ENCODE data around the gene GBP3. TPM values are rescaled to one million over a fixed set of nuclear protein-coding genes. Genes with fewer than 3 reads are reported as not detected.
A peak's percentile ranks its signal among the peaks of the same experiment; 100 is the strongest.

GBP3 gene
- total and polyA plus RNA-seq, 2 experiments from 2014 or later, result 0.09 TPM; not detected in 1

GRCh38 chr1:89064632-89065031 is 42.0 kb upstream of the GBP3 start:
- Histone ChIP-seq H3K27ac (peak overlapping the region; percentile 92), H3K9me3 (ENCODE audit: low read depth) (no peaks in the 10 kb centered on the region), H3K4me1 (ENCODE audit: low read depth) (peaks cover 27% of the 10 kb centered on the region), H3K27me3 (no peaks in the 10 kb centered on the region), H3K4me3 (no peak overlapping the region), H3K36me3 (no peaks in the 10 kb centered on the region)
- TF ChIP-seq CTCF (IDR thresholded peaks at IDR 0.05; ENCODE audit: low read depth, low read length), result no peak
- DNase-seq (ENCODE audit: low read depth in 1 of 2, low spot score in 1 of 2), result peak in 1 of 2 donors; percentile 27

- Histone ChIP-seq H3K4me1 (ENCODE audit: low read depth) (peaks cover 27% of the 10 kb centered on the region), H3K4me3 (no peak overlapping the region), H3K27me3 (no peaks in the 10 kb centered on the region), H3K36me3 (no peaks in the 10 kb centered on the region), H3K9me3 (ENCODE audit: low read depth) (no peaks in the 10 kb centered on the region), H3K27ac (peak overlapping the region; percentile 92)
- TF ChIP-seq CTCF (IDR thresholded peaks at IDR 0.05; ENCODE audit: low read depth, low read length), result no peak
- no peak for DNase-seq (ENCODE audit: low read depth in 1 of 2, low spot score in 1 of 2)
Measured at GRCh38 chr1:89063094-89063493, 40.4 kb upstream of the GBP3 start.

- no peak for TF ChIP-seq CTCF (IDR thresholded peaks at IDR 0.05; ENCODE audit: low read depth, low read length)
- Histone ChIP-seq H3K4me1 (ENCODE audit: low read depth) (peaks cover 18% of the 10 kb centered on the region), H3K9me3 (ENCODE audit: low read depth) (no peaks in the 10 kb centered on the region), H3K27me3 (no peaks in the 10 kb centered on the region), H3K27ac (no peak overlapping the region), H3K36me3 (no peaks in the 10 kb centered on the region), H3K4me3 (no peak overlapping the region)
- DNase-seq (ENCODE audit: low read depth in 1 of 2, low spot score in 1 of 2), result no peak
Measured at GRCh38 chr1:89060091-89060490, 37.4 kb upstream of the GBP3 start.

GRCh38 chr1:89051955-89052312 is 29.3 kb upstream of the GBP3 start:
- no peak overlapping the region for H3K27ac ChIP-seq
- H3K4me1 ChIP-seq (ENCODE audit: low read depth), result peaks cover 12% of the 10 kb centered on the region
- no peaks in the 10 kb centered on the region for H3K36me3 ChIP-seq
- no peak overlapping the region for H3K4me3 ChIP-seq
- H3K27me3 ChIP-seq, result no peaks in the 10 kb centered on the region
- no peak for DNase-seq (ENCODE audit: low read depth in 1 of 2, low spot score in 1 of 2)
- no peaks in the 10 kb centered on the region for H3K9me3 ChIP-seq (ENCODE audit: low read depth)
- no peak for TF ChIP-seq CTCF (IDR thresholded peaks at IDR 0.05; ENCODE audit: low read depth, low read length)

GRCh38 chr1:89051300-89051954 is 28.8 kb upstream of the GBP3 start:
- Histone ChIP-seq H3K27ac (no peak overlapping the region), H3K4me1 (ENCODE audit: low read depth) (peaks cover 12% of the 10 kb centered on the region), H3K4me3 (no peak overlapping the region), H3K27me3 (no peaks in the 10 kb centered on the region), H3K36me3 (no peaks in the 10 kb centered on the region), H3K9me3 (ENCODE audit: low read depth) (no peaks in the 10 kb centered on the region)
- no peak for DNase-seq (ENCODE audit: low read depth in 1 of 2, low spot score in 1 of 2)
- TF ChIP-seq CTCF (IDR thresholded peaks at IDR 0.05; ENCODE audit: low read depth, low read length), result no peak
